ENCODE data around the gene SYNE2. TPM values are rescaled to one million over a fixed set of nuclear protein-coding genes. Genes with fewer than 3 reads are reported as not detected.
A peak's percentile ranks its signal among the peaks of the same experiment; 100 is the strongest.

Gene SYNE2
- total RNA-seq, 1 experiment from 2014 or later: 94.2 TPM

DNA sequence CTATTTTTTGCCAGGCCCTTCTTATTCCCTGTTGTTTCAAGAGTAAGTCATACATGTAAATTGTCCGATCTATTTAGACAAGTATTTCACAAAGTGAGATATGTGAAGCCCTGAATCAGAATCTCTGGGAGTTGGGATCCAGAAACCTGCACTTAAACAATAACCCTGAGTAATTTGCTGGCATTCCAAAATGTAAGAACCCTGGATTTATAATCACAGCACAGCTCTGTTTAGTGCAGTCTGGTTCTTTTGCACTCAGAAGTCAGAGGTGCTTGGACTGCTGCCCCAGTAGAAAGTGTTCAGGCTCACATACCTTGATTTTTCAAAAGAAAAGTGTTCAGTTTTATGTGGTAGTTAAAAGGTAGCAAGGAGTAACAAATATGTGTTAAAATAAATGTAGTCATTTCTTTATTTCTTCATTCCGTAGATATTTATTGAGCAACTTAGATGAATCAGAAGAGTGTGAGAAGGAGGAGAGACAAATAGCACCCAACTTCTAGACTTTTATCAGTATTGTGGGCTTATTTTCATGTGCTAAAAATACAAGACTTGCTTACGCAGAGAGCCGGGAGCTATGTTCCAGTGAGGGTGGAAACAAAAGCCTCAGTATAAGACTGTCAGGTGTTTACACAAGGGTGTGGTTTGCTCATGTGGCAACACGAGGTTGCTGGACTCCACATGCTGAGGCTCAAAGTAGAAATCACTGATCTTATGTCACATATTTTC is 70.1 kb downstream of the SYNE2 start:
- Histone ChIP-seq H3F3A (ENCODE audit: insufficient read depth, low read depth) (peaks cover 23% of the 10 kb centered on the region), H2AFZ (peak overlapping the region; percentile 69), H3K27ac (peak overlapping the region; percentile 79), H3K9me3 (ENCODE audit: insufficient read depth, low read depth) (peaks cover 8% of the 10 kb centered on the region), H3K27me3 (ENCODE audit: insufficient read depth, low read depth) (no peaks in the 10 kb centered on the region), H3K36me3 (ENCODE audit: low read depth) (peaks cover 6% of the 10 kb centered on the region; the same call in 1 of the 2 replicates), H3K4me1 (replicated peaks; ENCODE audit: insufficient read depth) (peaks cover 22% of the 10 kb centered on the region), H3K9me2 (ENCODE audit: insufficient read depth) (no peaks in the 10 kb centered on the region), H3K4me3 (peak overlapping the region; percentile 10; the same call in 1 of the 2 replicates), H3K79me2 (ENCODE audit: low read depth) (peaks cover 4% of the 10 kb centered on the region; the same call in 1 of the 2 replicates), H4K20me1 (ENCODE audit: insufficient read depth) (no peaks in the 10 kb centered on the region), H3K4me2 (peak overlapping the region; percentile 66)
- POLR2A ChIA-PET (ENCODE audit: unreplicated experiment): interaction anchor here (0.5 kb wide), 1 partner anchor 56 kb away, joined by 3 read pairs; no protein-coding TSS in a partner anchor
- peak; percentile 33 to 90 for DNase-seq
- intact Hi-C loops (cut with micrococcal nuclease; ENCODE audit: unreplicated experiment): loop anchor here (2.0 kb wide), 1 partner anchor 70 kb away; the partner anchor contains the start of gene SYNE2
- TF ChIP-seq EZH2 (IDR thresholded peaks at IDR 0.05; ENCODE audit: low read depth): no peak
- TF ChIP-seq, protein P1, sequence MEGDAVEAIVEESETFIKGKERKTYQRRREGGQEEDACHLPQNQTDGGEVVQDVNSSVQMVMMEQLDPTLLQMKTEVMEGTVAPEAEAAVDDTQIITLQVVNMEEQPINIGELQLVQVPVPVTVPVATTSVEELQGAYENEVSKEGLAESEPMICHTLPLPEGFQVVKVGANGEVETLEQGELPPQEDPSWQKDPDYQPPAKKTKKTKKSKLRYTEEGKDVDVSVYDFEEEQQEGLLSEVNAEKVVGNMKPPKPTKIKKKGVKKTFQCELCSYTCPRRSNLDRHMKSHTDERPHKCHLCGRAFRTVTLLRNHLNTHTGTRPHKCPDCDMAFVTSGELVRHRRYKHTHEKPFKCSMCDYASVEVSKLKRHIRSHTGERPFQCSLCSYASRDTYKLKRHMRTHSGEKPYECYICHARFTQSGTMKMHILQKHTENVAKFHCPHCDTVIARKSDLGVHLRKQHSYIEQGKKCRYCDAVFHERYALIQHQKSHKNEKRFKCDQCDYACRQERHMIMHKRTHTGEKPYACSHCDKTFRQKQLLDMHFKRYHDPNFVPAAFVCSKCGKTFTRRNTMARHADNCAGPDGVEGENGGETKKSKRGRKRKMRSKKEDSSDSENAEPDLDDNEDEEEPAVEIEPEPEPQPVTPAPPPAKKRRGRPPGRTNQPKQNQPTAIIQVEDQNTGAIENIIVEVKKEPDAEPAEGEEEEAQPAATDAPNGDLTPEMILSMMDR (conservative IDR thresholded peaks at IDR 0.05): no peak
- no TSS peak for BruUV-seq (replicated peaks)
- CTCF ChIA-PET: interaction anchor here (0.6 kb wide), 1 partner anchor 87 kb away, joined by 6 read pairs; no protein-coding TSS in a partner anchor

DNA sequence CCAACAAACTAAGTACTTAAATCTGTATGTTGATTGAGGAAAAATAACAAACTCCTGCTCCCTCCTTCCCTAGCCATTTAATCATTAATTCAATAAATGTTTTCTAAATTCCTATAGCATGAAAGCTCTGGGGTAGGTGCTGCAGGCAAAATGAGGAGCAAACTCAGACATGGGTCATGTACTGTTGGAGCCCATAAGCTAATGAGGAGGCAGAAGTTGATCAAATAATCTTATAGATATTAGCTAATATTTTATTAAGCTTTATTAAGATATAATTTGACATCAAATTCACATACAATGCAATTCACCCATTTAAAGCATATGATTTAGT is 70.6 kb downstream of the SYNE2 start:
- H3K4me2 ChIP-seq: peak overlapping the region; percentile 66

DNA sequence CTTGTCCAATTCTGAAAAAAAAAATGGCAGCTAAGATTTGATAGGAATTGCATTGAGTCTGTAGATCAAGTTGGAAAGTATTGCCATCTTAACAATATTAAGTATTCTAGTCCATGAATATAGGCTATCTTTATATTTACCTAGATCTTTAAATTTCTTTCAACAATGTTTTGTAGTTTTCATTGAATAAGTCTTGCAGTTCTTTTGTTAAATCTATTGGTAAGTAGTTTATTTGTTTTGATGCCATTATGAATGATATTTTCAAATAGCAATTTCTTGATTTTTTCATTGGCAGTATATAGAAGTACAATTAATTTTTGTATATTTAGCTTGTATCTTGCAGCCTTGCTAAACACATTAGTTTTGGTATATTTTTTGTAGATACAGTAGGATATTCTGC is 71.6 kb downstream of the SYNE2 start:
- Histone ChIP-seq H3K79me2 (ENCODE audit: low read depth) (peaks cover 4% of the 10 kb centered on the region; the same call in 1 of the 2 replicates), H4K20me1 (ENCODE audit: insufficient read depth) (no peaks in the 10 kb centered on the region), H3K36me3 (ENCODE audit: low read depth) (peaks cover 6% of the 10 kb centered on the region; the same call in 1 of the 2 replicates), H2AFZ (no peak overlapping the region), H3K27ac (no peak overlapping the region), H3F3A (ENCODE audit: insufficient read depth, low read depth) (peaks cover 23% of the 10 kb centered on the region), H3K27me3 (ENCODE audit: insufficient read depth, low read depth) (no peaks in the 10 kb centered on the region), H3K9me3 (ENCODE audit: insufficient read depth, low read depth) (peaks cover 8% of the 10 kb centered on the region), H3K4me2 (no peak overlapping the region), H3K4me3 (no peak overlapping the region), H3K9me2 (ENCODE audit: insufficient read depth) (no peaks in the 10 kb centered on the region), H3K4me1 (replicated peaks; ENCODE audit: insufficient read depth) (peaks cover 22% of the 10 kb centered on the region)
- no TSS peak for BruUV-seq (replicated peaks)
- ChIA-PET POLR2A (ENCODE audit: unreplicated experiment) (no interaction called here), CTCF (no interaction called here)
- no peak for TF ChIP-seq EZH2 (IDR thresholded peaks at IDR 0.05; ENCODE audit: low read depth)
- TF ChIP-seq, protein P1 (conservative IDR thresholded peaks at IDR 0.05): no peak
- intact Hi-C loops (cut with micrococcal nuclease; ENCODE audit: unreplicated experiment): no loop called here
- DNase-seq: no peak

More for the DNA sequence above, 70.6 kb downstream of the SYNE2 start:
- peak overlapping the region; percentile 10; the same call in 1 of the 2 replicates for H3K4me3 ChIP-seq
- peaks cover 6% of the 10 kb centered on the region; the same call in 1 of the 2 replicates for H3K36me3 ChIP-seq (ENCODE audit: low read depth)
- TF ChIP-seq EZH2 (IDR thresholded peaks at IDR 0.05; ENCODE audit: low read depth): no peak
- TF ChIP-seq, protein P1 (conservative IDR thresholded peaks at IDR 0.05): no peak
- BruUV-seq (replicated peaks): no TSS peak
- H2AFZ ChIP-seq: 0 out of 2 replicates have a peak overlapping the region, but pooled peaks have one; percentile 69
- H3K9me2 ChIP-seq (ENCODE audit: insufficient read depth): no peaks in the 10 kb centered on the region
- peaks cover 8% of the 10 kb centered on the region for H3K9me3 ChIP-seq (ENCODE audit: insufficient read depth, low read depth)
- peaks cover 23% of the 10 kb centered on the region for H3F3A ChIP-seq (ENCODE audit: insufficient read depth, low read depth)
- ChIA-PET POLR2A (ENCODE audit: unreplicated experiment) (no interaction called here), CTCF (interaction anchor here (0.6 kb wide), 1 partner anchor 88 kb away, joined by 6 read pairs; no protein-coding TSS in a partner anchor)
- no peak for DNase-seq
- H3K27ac ChIP-seq: peak overlapping the region; percentile 79
- H4K20me1 ChIP-seq (ENCODE audit: insufficient read depth): no peaks in the 10 kb centered on the region
- H3K79me2 ChIP-seq (ENCODE audit: low read depth): peaks cover 4% of the 10 kb centered on the region; the same call in 1 of the 2 replicates
- no peaks in the 10 kb centered on the region for H3K27me3 ChIP-seq (ENCODE audit: insufficient read depth, low read depth)
- peaks cover 22% of the 10 kb centered on the region for H3K4me1 ChIP-seq (replicated peaks; ENCODE audit: insufficient read depth)
- intact Hi-C loops (cut with micrococcal nuclease; ENCODE audit: unreplicated experiment): loop anchor here (2.0 kb wide), 1 partner anchor 71 kb away; the partner anchor contains the start of gene SYNE2

All from PC-9 (cell line).